Measurements from ENCODE around the gene C2CD2L. TPM values are rescaled to one million over a fixed set of nuclear protein-coding genes. Genes with fewer than 3 reads are reported as not detected.

Gene C2CD2L
- total and polyA plus RNA-seq, 2 of the 13 experiments (the other 11 are each of a cell fraction or from before 2014, with no cell fraction given) = 3.7 to 5.5 TPM

DNA sequence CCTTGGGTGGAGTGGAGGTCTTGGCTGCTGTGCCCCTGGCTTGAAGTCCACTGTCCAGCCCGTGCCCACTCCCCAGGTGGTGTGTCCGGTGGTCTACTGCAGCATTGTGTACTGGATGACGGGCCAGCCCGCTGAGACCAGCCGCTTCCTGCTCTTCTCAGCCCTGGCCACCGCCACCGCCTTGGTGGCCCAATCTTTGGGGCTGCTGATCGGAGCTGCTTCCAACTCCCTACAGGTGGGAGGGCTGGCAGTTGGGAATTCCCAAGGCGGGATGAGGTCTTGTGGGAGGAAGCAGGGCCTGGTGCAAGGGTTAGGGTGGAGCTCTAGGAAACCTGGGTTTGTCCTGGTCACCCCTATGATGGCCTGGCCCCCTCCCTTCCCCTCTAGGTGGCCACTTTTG, 53.0 kb downstream of the C2CD2L start (continued):
- no peak for TF ChIP-seq ZNF747 (CRISPR knock-in tag; IDR thresholded peaks at IDR 0.05; ENCODE audit: borderline replicate concordance)

DNA sequence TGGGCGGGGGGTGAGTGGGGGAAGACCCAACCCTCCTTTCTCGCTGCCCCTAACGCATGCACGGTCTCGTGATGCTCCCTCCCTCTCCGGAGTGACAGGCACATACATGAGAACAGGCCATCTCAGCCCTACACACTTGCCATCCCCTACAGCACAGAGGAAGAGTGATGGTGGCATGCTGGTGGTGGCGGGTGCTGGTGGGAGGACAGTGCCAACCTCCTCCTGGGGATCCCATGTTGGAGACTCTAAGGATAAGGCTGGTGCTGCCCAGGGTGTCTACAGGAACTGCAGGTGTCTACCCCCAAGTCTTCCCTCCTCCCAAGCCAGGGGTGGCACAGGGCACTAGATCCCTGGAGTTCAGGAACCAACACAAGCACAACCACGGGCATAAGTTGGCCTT, 54.7 kb downstream of the C2CD2L start:
- Histone ChIP-seq H2AFZ (ENCODE audit: low read length) (no peak overlapping the region), H3K9me3 (ENCODE audit: low read length) (no peaks in the 10 kb centered on the region), H3K4me2 (ENCODE audit: low read depth, low read length) (no peak overlapping the region), H4K20me1 (ENCODE audit: insufficient read depth, low read length) (no peaks in the 10 kb centered on the region), H3K27ac (ENCODE audit: extremely low read length, insufficient read depth, low read length) (no peak overlapping the region), H3K27me3 (ENCODE audit: control insufficient read depth in 1 of 2, insufficient read depth in 2 of 2, low read length in 2 of 2) (peaks cover 10 to 47% of the 10 kb centered on the region in 2 experiments), H3K4me1 (ENCODE audit: insufficient read depth, low read length) (peaks cover 13% of the 10 kb centered on the region), H3K36me3 (replicated peaks in 1 of 2; ENCODE audit: control insufficient read depth in 1 of 2, insufficient read depth in 2 of 2, low read length in 2 of 2) (no peaks in the 10 kb centered on the region), H3K79me2 (ENCODE audit: insufficient read depth, low read length) (no peaks in the 10 kb centered on the region), H3K4me3 (replicated peaks in 1 of 3; ENCODE audit: insufficient read depth in 1 of 3, low read depth in 2 of 3, low read length in 3 of 3) (no peak overlapping the region), H3K9ac (ENCODE audit: insufficient read depth, low read depth, low read length) (no peak overlapping the region)
- ATAC-seq (no peak), FAIRE-seq (no peak), DNase-seq (ENCODE audit: low spot score) (no peak)
- intact Hi-C loops (cut with micrococcal nuclease; ENCODE audit: unreplicated experiment) (no loop called here), in situ Hi-C loops (cut with HindIII; ENCODE audit: extremely low pct_ligation_motif_present, low pct_unique_long_range_greater_than_20kb) (no loop called here)
- TF ChIP-seq GATAD1 (CRISPR knock-in tag; IDR thresholded peaks at IDR 0.05) (no peak), CBX2 (IDR thresholded peaks at IDR 0.05; ENCODE audit: low read depth, low read length) (no peak), CBX2 (CRISPR knock-in tag; IDR thresholded peaks at IDR 0.05; ENCODE audit: low read depth) (no peak), RFX3 (CRISPR knock-in tag; IDR thresholded peaks at IDR 0.05) (no peak), SRY (CRISPR knock-in tag; IDR thresholded peaks at IDR 0.05) (no peak), ZNF205 (CRISPR knock-in tag; IDR thresholded peaks at IDR 0.05) (no peak)
- ChIA-PET POLR2A (no interaction called here), CTCF (ENCODE audit: low intra/inter-chr PET ratio, low total read pairs) (interaction anchor here (1.4 kb wide), 1 partner anchor 35 kb away, joined by 5 read pairs; no protein-coding TSS in a partner anchor)
- no TSS peak for BruUV-seq (replicated peaks)
- 9% methylated on average over 7 of the region's 8 CpGs for WGBS (ENCODE audit: low lambda C conversion rate)

DNA sequence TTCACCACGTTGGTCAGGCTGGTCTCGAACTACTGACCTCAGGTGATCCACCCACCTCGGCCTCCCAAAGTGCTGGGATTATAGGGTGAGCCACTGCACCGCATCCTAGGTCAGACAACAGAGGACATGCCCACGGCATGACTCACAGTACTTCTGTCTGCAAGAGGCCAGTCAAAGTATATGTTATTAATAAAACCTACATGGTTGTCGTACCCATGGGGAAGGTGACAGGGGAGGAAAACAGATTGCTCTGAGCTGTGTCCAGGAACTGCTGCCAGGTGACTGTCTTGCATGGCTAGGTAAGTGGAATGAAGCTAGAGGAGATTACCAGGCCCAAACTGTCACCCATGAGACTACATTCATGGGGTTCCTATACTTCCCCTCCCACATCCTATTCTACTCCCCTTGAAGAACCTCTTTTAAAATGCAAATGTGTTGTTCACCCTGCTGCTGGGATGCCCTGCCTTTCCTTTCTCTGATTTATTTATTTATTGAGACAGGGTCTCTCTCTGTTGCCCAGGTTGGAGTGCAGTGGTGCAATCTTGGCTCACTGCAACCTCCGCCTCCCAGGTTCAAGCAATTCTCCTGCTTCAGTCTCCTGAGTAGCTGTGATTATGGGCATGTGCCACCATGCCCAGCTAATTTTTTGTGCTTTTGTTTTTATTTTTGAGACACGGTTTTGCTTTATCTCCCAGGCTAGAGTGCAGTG, 59.4 kb downstream of the C2CD2L start:
- ChIA-PET CTCF (ENCODE audit: low intra/inter-chr PET ratio, low total read pairs) (no interaction called here), POLR2A (interaction anchor here (1.3 to 3.6 kb wide), 3 partner anchors 19 to 81 kb away, joined by 4 to 31 read pairs (median 10); partner anchors contain the start of genes HINFP and NHERF4)
- peak; percentile 44 for DNase-seq (ENCODE audit: low spot score)
- H3K36me3 ChIP-seq (replicated peaks in 1 of 2; ENCODE audit: control insufficient read depth in 1 of 2, insufficient read depth in 2 of 2, low read length in 2 of 2) = no peaks in the 10 kb centered on the region
- H3K79me2 ChIP-seq (ENCODE audit: insufficient read depth, low read length) = no peaks in the 10 kb centered on the region
- peaks cover 3 to 16% of the 10 kb centered on the region in 2 experiments; a peak in 3 of 5 replicates for H3K27me3 ChIP-seq (ENCODE audit: control insufficient read depth in 1 of 2, insufficient read depth in 2 of 2, low read length in 2 of 2)
- WGBS (ENCODE audit: low lambda C conversion rate) = 9% methylated on average over 5 of the region's 8 CpGs
- H3K9ac ChIP-seq (ENCODE audit: insufficient read depth, low read depth, low read length) = no peak overlapping the region
- no peaks in the 10 kb centered on the region for H4K20me1 ChIP-seq (ENCODE audit: insufficient read depth, low read length)
- H3K27ac ChIP-seq (ENCODE audit: extremely low read length, insufficient read depth, low read length) = no peak overlapping the region
- no peak for FAIRE-seq
- peak overlapping the region; percentile 78 for H3K4me2 ChIP-seq (ENCODE audit: low read depth, low read length)
- in situ Hi-C loops (cut with HindIII; ENCODE audit: extremely low pct_ligation_motif_present, low pct_unique_long_range_greater_than_20kb) = no loop called here
- peaks cover 39% of the 10 kb centered on the region for H3K4me1 ChIP-seq (ENCODE audit: insufficient read depth, low read length)
- H3K9me3 ChIP-seq (ENCODE audit: low read length) = no peaks in the 10 kb centered on the region
- peak overlapping the region in 1 of 3 experiments; percentile 33; a peak in 1 of 6 replicates for H3K4me3 ChIP-seq (replicated peaks in 1 of 3; ENCODE audit: insufficient read depth in 1 of 3, low read depth in 2 of 3, low read length in 3 of 3)
- BruUV-seq (replicated peaks) = no TSS peak
- intact Hi-C loops (cut with micrococcal nuclease; ENCODE audit: unreplicated experiment) = no loop called here
- no peak for ATAC-seq
- H2AFZ ChIP-seq (ENCODE audit: low read length) = no peak overlapping the region
- TF ChIP-seq, protein P1, sequence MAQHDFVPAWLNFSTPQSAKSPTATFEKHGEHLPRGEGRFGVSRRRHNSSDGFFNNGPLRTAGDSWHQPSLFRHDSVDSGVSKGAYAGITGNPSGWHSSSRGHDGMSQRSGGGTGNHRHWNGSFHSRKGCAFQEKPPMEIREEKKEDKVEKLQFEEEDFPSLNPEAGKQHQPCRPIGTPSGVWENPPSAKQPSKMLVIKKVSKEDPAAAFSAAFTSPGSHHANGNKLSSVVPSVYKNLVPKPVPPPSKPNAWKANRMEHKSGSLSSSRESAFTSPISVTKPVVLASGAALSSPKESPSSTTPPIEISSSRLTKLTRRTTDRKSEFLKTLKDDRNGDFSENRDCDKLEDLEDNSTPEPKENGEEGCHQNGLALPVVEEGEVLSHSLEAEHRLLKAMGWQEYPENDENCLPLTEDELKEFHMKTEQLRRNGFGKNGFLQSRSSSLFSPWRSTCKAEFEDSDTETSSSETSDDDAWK (CRISPR knock-in tag; IDR thresholded peaks at IDR 0.05) = no peak
- no peak for TF ChIP-seq ZNF343 (CRISPR knock-in tag; IDR thresholded peaks at IDR 0.05)
- TF ChIP-seq U2AF1 (optimal IDR thresholded peaks at IDR 0.05; ENCODE audit: low read depth, low read length) = no peak
- TF ChIP-seq JUNB (CRISPR knock-in tag; IDR thresholded peaks at IDR 0.05; ENCODE audit: borderline replicate concordance) = peak; percentile 17; the same call in 1 of the 2 replicates
- TF ChIP-seq, protein P2, sequence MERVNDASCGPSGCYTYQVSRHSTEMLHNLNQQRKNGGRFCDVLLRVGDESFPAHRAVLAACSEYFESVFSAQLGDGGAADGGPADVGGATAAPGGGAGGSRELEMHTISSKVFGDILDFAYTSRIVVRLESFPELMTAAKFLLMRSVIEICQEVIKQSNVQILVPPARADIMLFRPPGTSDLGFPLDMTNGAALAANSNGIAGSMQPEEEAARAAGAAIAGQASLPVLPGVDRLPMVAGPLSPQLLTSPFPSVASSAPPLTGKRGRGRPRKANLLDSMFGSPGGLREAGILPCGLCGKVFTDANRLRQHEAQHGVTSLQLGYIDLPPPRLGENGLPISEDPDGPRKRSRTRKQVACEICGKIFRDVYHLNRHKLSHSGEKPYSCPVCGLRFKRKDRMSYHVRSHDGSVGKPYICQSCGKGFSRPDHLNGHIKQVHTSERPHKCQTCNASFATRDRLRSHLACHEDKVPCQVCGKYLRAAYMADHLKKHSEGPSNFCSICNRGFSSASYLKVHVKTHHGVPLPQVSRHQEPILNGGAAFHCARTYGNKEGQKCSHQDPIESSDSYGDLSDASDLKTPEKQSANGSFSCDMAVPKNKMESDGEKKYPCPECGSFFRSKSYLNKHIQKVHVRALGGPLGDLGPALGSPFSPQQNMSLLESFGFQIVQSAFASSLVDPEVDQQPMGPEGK (CRISPR knock-in tag; IDR thresholded peaks at IDR 0.05) = no peak

All from HepG2 (cell line).